AG04450 (cell line): ENCODE data around the gene TMEM250. TPM values are rescaled to one million over a fixed set of nuclear protein-coding genes. Genes with fewer than 3 reads are reported as not detected.

Source experiments
- CTCF ChIA-PET: fragments of 300-600, 350-600 bp; formaldehyde crosslinking; extraction: SDS; loops from one replicate; lab custom pipeline; 2022; ENCODE audit warnings: antibody characterized with exemption, inconsistent platforms; lab: Charles Lee
- POLR2A ChIA-PET: fragments of 350-600 bp; formaldehyde crosslinking; extraction: SDS; loops from one replicate; lab custom pipeline; 2021; ENCODE audit warnings: antibody characterized with exemption, inconsistent platforms; lab: Yijun Ruan, JAX
- DNase-seq: peaks from one replicate; pipeline ENCODE4 v3.0.0-alpha.2; 2011; ENCODE audit warnings: low read depth, low spot score
- H3K27ac ChIP-seq: one replicate; pipeline ENCODE4 v1.5.1; 2012; ENCODE audit warnings: low read depth, low read length, control low read depth
- H3K27me3 ChIP-seq: one replicate; pipeline ENCODE4 v1.6.0; 2012; ENCODE audit warnings: low read length; ENCODE audit not compliant: control insufficient read depth, insufficient read depth
- H3K4me3 ChIP-seq: 2 replicates; pipeline ENCODE4 v1.5.1; 2011; ENCODE audit warnings: mild to moderate bottlenecking, low read depth, low read length, control low read depth
- H3K9me3 ChIP-seq: 2 replicates; pipeline ENCODE4 v1.5.1; 2012; ENCODE audit warnings: low read length; ENCODE audit not compliant: control insufficient read depth, insufficient read depth
- polyA plus RNA-seq: library from polyadenylated mRNA; depleted of rRNA; stranded (reverse); fragments of >200 nt; gene quantifications from 2 replicates; pipeline ENCODE4 v1.2.3, GENCODE V29; 2011
- TF ChIP-seq, protein P1 (sequence below): IDR thresholded peaks from 2 replicates; pipeline ENCODE4 v1.5.1; 2011; ENCODE audit warnings: low read depth, low read length, control low read depth, inconsistent platforms

Gene TMEM250
- polyA plus RNA-seq, 1 experiment = 8.8 TPM

DNA sequence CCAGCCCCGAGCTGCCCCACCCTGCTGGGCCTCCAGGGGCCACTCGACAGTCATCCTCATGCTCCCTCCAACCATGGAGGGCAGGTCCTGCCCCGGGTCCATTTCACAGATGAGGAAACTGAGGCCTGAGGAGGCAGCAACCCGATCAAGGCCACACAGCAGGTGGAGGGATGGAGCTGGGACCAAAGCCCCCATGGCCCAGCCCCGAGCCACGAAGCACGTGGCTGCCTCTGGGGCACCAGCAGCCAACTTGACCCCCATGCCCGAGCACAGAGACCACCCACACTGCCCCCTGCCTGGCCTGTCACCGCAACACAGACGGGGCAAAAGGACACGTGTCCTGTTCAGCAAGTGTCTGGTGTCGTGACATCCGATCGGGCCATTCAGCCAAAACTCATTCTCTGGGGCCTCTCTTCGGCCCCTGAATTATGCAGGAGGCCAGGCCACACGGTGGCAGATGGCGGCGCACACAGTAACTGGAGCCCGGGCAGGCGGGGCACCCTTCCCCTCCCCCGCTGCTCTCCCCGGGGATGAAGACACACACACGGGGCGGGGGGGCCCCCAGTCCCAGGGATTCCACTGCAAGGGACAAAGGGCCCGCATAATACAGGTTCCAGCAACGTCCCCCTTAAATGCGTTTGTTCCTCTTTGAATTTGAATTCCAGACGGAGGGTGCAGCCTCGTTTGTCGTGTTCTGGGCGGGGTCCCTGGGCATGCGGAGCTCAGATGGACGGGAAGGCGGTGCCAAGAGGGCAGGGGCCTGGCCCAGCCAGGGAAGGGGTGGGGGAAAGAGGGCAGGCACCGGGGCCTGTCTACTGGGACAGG lies 29.4 kb upstream of the TMEM250 start:
- H3K9me3 ChIP-seq = peaks cover 4% of the 10 kb centered on the region; the same call in 1 of the 2 replicates
- peaks cover 49% of the 10 kb centered on the region for H3K27me3 ChIP-seq
- CTCF ChIA-PET = no interaction called here
- no peak overlapping the region for H3K27ac ChIP-seq
- DNase-seq = no peak
- POLR2A ChIA-PET = no interaction called here
- TF ChIP-seq, protein P1, sequence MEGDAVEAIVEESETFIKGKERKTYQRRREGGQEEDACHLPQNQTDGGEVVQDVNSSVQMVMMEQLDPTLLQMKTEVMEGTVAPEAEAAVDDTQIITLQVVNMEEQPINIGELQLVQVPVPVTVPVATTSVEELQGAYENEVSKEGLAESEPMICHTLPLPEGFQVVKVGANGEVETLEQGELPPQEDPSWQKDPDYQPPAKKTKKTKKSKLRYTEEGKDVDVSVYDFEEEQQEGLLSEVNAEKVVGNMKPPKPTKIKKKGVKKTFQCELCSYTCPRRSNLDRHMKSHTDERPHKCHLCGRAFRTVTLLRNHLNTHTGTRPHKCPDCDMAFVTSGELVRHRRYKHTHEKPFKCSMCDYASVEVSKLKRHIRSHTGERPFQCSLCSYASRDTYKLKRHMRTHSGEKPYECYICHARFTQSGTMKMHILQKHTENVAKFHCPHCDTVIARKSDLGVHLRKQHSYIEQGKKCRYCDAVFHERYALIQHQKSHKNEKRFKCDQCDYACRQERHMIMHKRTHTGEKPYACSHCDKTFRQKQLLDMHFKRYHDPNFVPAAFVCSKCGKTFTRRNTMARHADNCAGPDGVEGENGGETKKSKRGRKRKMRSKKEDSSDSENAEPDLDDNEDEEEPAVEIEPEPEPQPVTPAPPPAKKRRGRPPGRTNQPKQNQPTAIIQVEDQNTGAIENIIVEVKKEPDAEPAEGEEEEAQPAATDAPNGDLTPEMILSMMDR = no peak
- H3K4me3 ChIP-seq = no peak overlapping the region

DNA sequence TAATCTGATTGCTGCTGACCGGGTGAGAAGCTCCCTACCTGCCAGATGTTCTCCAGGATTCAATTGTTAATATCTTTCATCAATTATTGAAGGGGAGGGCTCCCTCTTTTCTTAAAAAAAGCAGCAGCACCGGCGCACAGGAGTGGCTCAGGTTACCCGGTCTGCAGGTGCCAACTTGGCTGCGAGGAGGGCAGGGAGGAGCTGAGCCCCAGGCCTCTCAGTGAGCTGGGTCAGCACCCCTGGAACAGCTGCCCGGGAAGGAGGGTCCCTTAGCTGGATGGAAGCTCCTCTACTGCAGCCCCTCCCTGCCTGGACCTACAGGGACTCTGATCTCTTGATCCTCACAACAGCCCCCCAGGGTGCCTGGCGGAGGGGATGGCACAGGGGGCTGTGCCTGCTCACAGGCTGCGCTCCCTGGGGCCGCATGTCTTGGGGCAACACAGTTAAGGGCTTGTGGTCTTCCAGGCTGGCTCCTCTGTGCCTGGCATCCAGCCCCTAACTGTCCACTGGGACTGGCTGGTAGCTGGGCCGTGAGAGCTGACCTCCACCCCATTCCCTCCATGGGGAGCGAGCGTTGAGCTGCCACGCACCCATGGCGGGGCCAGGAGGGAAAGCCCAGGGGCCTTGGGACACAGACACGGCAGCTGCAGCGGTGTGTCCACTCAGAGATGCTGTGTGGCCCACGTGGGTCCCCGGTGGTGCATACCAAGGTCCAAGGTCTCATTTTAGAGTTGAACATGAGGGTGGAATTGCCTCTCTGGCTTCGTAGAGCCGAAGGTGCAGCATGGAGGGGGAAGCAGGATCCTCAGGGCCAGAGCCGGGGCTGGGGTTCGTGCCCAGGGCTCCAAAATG lies 28.6 kb upstream of the TMEM250 start:
- Histone ChIP-seq H3K27me3 (peaks cover 49% of the 10 kb centered on the region), H3K4me3 (no peak overlapping the region), H3K9me3 (peaks cover 4% of the 10 kb centered on the region; the same call in 1 of the 2 replicates), H3K27ac (no peak overlapping the region)
- DNase-seq = no peak
- POLR2A ChIA-PET = no interaction called here
- TF ChIP-seq, protein P1 = no peak
- CTCF ChIA-PET = no interaction called here

DNA sequence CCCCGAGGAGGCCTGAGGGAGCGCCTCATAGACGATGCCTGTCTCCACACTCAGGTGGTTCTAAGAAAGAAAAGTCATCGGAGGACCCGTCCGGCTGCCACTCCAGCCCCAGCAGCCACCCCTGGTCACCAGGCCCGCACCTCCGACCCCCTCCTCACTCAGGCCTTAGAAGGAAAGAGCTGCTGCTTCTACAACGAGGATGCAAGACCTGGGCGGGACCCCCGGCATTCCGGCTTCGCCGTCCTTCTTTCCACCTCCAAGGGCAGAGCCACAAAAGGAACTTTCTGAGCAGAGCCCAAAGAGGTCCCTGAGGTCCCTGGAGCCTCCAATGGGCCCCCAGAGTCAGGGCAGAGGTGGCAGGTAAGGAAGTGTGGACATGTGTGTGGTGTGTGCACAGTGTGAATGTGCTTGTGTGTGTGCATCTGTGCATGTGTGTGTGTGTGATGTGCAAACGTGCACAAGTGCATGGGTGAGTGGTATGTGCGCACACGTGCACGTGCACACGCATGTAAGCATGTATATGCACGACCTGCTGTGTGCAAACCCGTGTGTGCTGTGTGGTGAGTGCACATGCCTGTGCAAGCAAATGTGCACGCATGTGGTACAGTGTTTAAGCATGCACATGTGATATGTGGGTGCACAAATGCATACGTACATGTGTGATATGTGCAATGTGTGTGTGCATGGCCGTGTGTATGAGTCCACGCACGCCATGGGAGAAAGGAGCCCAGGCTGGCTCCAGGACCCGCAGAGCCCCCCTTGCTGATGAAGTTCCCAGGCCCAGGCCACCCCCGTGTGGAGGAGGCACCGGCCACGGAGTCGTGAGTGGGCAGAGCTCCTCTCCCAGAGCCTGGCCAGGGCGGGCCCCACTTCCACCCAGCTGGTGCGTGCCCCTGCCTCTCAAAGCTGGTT lies 27.7 kb upstream of the TMEM250 start:
- TF ChIP-seq, protein P1 = no peak
- no peak overlapping the region for H3K4me3 ChIP-seq
- ChIA-PET POLR2A (interaction anchor here (0.6 kb wide), 1 partner anchor 53 kb away, joined by 3 read pairs; no protein-coding TSS in a partner anchor), CTCF (no interaction called here)
- no peak for DNase-seq
- H3K27ac ChIP-seq = no peak overlapping the region
- peaks cover 4% of the 10 kb centered on the region; the same call in 1 of the 2 replicates for H3K9me3 ChIP-seq
- peaks cover 52% of the 10 kb centered on the region for H3K27me3 ChIP-seq

DNA sequence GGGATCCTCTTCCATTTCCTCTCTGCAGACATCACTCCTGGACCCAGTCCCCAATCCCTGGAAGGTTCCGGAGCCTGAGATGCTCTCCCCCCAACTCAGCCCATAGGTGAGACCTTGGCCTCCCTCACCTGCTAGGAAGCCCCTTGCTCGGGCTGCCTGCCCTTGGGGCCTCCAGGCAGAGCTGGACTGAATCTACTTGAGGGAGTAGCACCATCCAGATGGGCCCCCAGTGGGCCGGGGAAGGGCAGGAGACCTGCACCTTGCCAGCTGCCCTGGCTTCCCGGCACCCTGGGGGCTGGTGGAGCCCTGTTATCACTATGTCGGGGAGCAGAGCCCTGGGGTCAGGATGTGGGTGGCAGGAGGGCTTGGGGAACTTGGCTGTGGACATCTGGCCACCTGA lies 26.9 kb upstream of the TMEM250 start:
- Histone ChIP-seq H3K27me3 (peaks cover 52% of the 10 kb centered on the region), H3K9me3 (peaks cover 4% of the 10 kb centered on the region; the same call in 1 of the 2 replicates), H3K4me3 (no peak overlapping the region), H3K27ac (no peak overlapping the region)
- CTCF ChIA-PET = no interaction called here
- TF ChIP-seq, protein P1 = no peak
- DNase-seq = no peak
- POLR2A ChIA-PET = no interaction called here
